Measurements from ENCODE around the gene PBLD.
"Not testable (repeated sequence)": the region's sequence is repeated elsewhere in the genome, so short reads cannot be mapped to it uniquely, and the experiment has no call there.

Gene PBLD

GRCh38 chr10:68315582-68315981, 17.1 kb downstream of the PBLD start:
- no peak for ATAC-seq (replicated peaks)
- no peak overlapping the region for H3K4me3 Mint-ChIP-seq

GRCh38 chr10:68314930-68315329, 17.8 kb downstream of the PBLD start:
- not testable (repeated sequence) for DNase-seq; ATAC-seq (replicated peaks); H3K4me1 Mint-ChIP-seq; H3K27ac Mint-ChIP-seq; H3K27me3 Mint-ChIP-seq; H3K4me3 Mint-ChIP-seq
- H3K36me3 Mint-ChIP-seq = peaks cover 9 to 14% of the 10 kb centered on the region in 2 donors
- peaks cover 3 to 14% of the 10 kb centered on the region in 2 donors for H3K9me3 Mint-ChIP-seq

More at GRCh38 chr10:68315582-68315981, 17.1 kb downstream of the PBLD start:
- no peaks in the 10 kb centered on the region for H3K27me3 Mint-ChIP-seq
- H3K4me1 Mint-ChIP-seq = peaks cover 0 to 4% of the 10 kb centered on the region in 2 donors
- peaks cover 3 to 14% of the 10 kb centered on the region in 2 donors for H3K9me3 Mint-ChIP-seq
- no peak overlapping the region for H3K27ac Mint-ChIP-seq
- peaks cover 9 to 14% of the 10 kb centered on the region in 2 donors for H3K36me3 Mint-ChIP-seq
- no peak for DNase-seq

- Mint-ChIP-seq H3K4me3 (no peak overlapping the region), H3K27me3 (no peaks in the 10 kb centered on the region), H3K4me1 (no peaks in the 10 kb centered on the region), H3K36me3 (peaks cover 0 to under 1% of the 10 kb centered on the region in 2 donors), H3K27ac (no peak overlapping the region), H3K9me3 (no peaks in the 10 kb centered on the region)
- ATAC-seq (replicated peaks) = no peak
- no peak for DNase-seq
These were observed 22.2 kb downstream of the PBLD start for GRCh38 chr10:68310531-68310930.

GRCh38 chr10:68305854-68306253, 26.9 kb downstream of the PBLD start:
- peaks cover 12 to 15% of the 10 kb centered on the region in 2 donors for H3K4me1 Mint-ChIP-seq
- no peak overlapping the region for H3K27ac Mint-ChIP-seq
- DNase-seq (no peak), ATAC-seq (replicated peaks) (no peak)
- no peaks in the 10 kb centered on the region for H3K9me3 Mint-ChIP-seq
- no peak overlapping the region for H3K4me3 Mint-ChIP-seq
- H3K27me3 Mint-ChIP-seq = no peaks in the 10 kb centered on the region
- no peaks in the 10 kb centered on the region for H3K36me3 Mint-ChIP-seq

- ATAC-seq (replicated peaks) (no peak), DNase-seq (no peak)
- H3K27me3 Mint-ChIP-seq = no peaks in the 10 kb centered on the region
- no peak overlapping the region for H3K27ac Mint-ChIP-seq
- H3K4me3 Mint-ChIP-seq = no peak overlapping the region
- H3K36me3 Mint-ChIP-seq = no peaks in the 10 kb centered on the region
- no peaks in the 10 kb centered on the region for H3K9me3 Mint-ChIP-seq
- H3K4me1 Mint-ChIP-seq = peaks cover 22 to 27% of the 10 kb centered on the region in 2 donors
These were observed 28.8 kb downstream of the PBLD start for GRCh38 chr10:68303849-68304412.

- Mint-ChIP-seq H3K27me3 (no peaks in the 10 kb centered on the region), H3K4me3 (no peak overlapping the region), H3K4me1 (peaks cover 22 to 27% of the 10 kb centered on the region in 2 donors), H3K9me3 (no peaks in the 10 kb centered on the region), H3K36me3 (no peaks in the 10 kb centered on the region), H3K27ac (no peak overlapping the region)
- DNase-seq = no peak
- ATAC-seq (replicated peaks) = no peak
These were observed 29.9 kb downstream of the PBLD start for GRCh38 chr10:68302871-68303270.

GRCh38 chr10:68302503-68302823, 30.3 kb downstream of the PBLD start:
- Mint-ChIP-seq H3K36me3 (no peaks in the 10 kb centered on the region), H3K27ac (no peak overlapping the region), H3K27me3 (no peaks in the 10 kb centered on the region), H3K4me3 (no peak overlapping the region), H3K9me3 (no peaks in the 10 kb centered on the region), H3K4me1 (peaks cover 22 to 27% of the 10 kb centered on the region in 2 donors)
- ATAC-seq (replicated peaks) (no peak), DNase-seq (no peak)

GRCh38 chr10:68301790-68302502, 30.8 kb downstream of the PBLD start:
- Mint-ChIP-seq H3K27ac (no peak overlapping the region), H3K9me3 (no peaks in the 10 kb centered on the region), H3K27me3 (no peaks in the 10 kb centered on the region), H3K36me3 (no peaks in the 10 kb centered on the region), H3K4me3 (peak overlapping the region in 1 of 2 donors; percentile 29), H3K4me1 (peaks cover 22 to 27% of the 10 kb centered on the region in 2 donors)
- ATAC-seq (replicated peaks) (peak; percentile 60 to 66), DNase-seq (no peak)

- H3K4me3 Mint-ChIP-seq = peak overlapping the region; percentile 6 to 25
- H3K36me3 Mint-ChIP-seq = no peaks in the 10 kb centered on the region
- ATAC-seq (replicated peaks) (peak; percentile 33 to 53), DNase-seq (no peak)
- H3K27ac Mint-ChIP-seq = no peak overlapping the region
- H3K9me3 Mint-ChIP-seq = no peaks in the 10 kb centered on the region
- H3K27me3 Mint-ChIP-seq = no peaks in the 10 kb centered on the region
- peaks cover 24 to 30% of the 10 kb centered on the region in 2 donors for H3K4me1 Mint-ChIP-seq
These were observed 31.4 kb downstream of the PBLD start for GRCh38 chr10:68301301-68301700.

- no peak for ATAC-seq (replicated peaks)
These were observed 35.7 kb downstream of the PBLD start for GRCh38 chr10:68296843-68297663.

GRCh38 chr10:68290736-68291135, 42.0 kb downstream of the PBLD start:
- Mint-ChIP-seq H3K9me3 (peaks cover 0 to 2% of the 10 kb centered on the region in 2 donors), H3K27me3 (no peaks in the 10 kb centered on the region), H3K27ac (no peak overlapping the region), H3K4me1 (peaks cover 4 to 9% of the 10 kb centered on the region in 2 donors), H3K36me3 (no peaks in the 10 kb centered on the region), H3K4me3 (no peak overlapping the region)
- no peak for DNase-seq
- ATAC-seq (replicated peaks) = no peak

More at GRCh38 chr10:68296843-68297663, 35.7 kb downstream of the PBLD start:
- Mint-ChIP-seq H3K4me3 (no peak overlapping the region), H3K9me3 (peaks cover 0 to 2% of the 10 kb centered on the region in 2 donors), H3K4me1 (peaks cover 22 to 30% of the 10 kb centered on the region in 2 donors), H3K27me3 (no peaks in the 10 kb centered on the region), H3K36me3 (no peaks in the 10 kb centered on the region), H3K27ac (no peak overlapping the region)
- DNase-seq = no peak

- Mint-ChIP-seq H3K36me3 (no peaks in the 10 kb centered on the region), H3K27ac (no peak overlapping the region), H3K4me3 (no peak overlapping the region), H3K4me1 (peaks cover 4 to 9% of the 10 kb centered on the region in 2 donors), H3K27me3 (no peaks in the 10 kb centered on the region), H3K9me3 (no peaks in the 10 kb centered on the region)
- DNase-seq = no peak
- no peak for ATAC-seq (replicated peaks)
These were observed 44.0 kb downstream of the PBLD start for GRCh38 chr10:68288717-68289116.

- Mint-ChIP-seq H3K36me3 (peaks cover 0 to 3% of the 10 kb centered on the region in 2 donors), H3K4me3 (no peak overlapping the region), H3K27me3 (no peaks in the 10 kb centered on the region), H3K9me3 (no peaks in the 10 kb centered on the region), H3K4me1 (peaks cover 4 to 9% of the 10 kb centered on the region in 2 donors), H3K27ac (no peak overlapping the region)
- no peak for ATAC-seq (replicated peaks)
- no peak for DNase-seq
These were observed 48.4 kb downstream of the PBLD start for GRCh38 chr10:68284062-68285001.

- DNase-seq = no peak
- no peaks in the 10 kb centered on the region for H3K27me3 Mint-ChIP-seq
- no peak overlapping the region for H3K27ac Mint-ChIP-seq
These were observed 52.0 kb downstream of the PBLD start for GRCh38 chr10:68280758-68281157.

More at GRCh38 chr10:68280758-68281157, 52.0 kb downstream of the PBLD start:
- no peak overlapping the region for H3K4me3 Mint-ChIP-seq
- no peaks in the 10 kb centered on the region for H3K4me1 Mint-ChIP-seq
- H3K9me3 Mint-ChIP-seq = peaks cover 9 to 10% of the 10 kb centered on the region in 2 donors
- no peak for ATAC-seq (replicated peaks)
- peaks cover 5% of the 10 kb centered on the region in 2 donors for H3K36me3 Mint-ChIP-seq
